Endothelial cell of umbilical vein (primary cell): ENCODE measurements around the gene C8B. TPM values are rescaled to one million over a fixed set of nuclear protein-coding genes. Genes with fewer than 3 reads are reported as not detected.

Experiments
- BruUV-seq: library from RNA; stranded (reverse); fragments of 400-500 nt; replicated peaks from 2 replicates; lab custom pipeline; 2021; lab: Mats Ljungman, UMichigan
- CTCF ChIA-PET: fragments of 300-600, 350-600 bp; sonication (Branson Sonifier 250); formaldehyde crosslinking; loops from one replicate; lab custom pipeline; 2021; ENCODE audit warnings: antibody characterized with exemption, inconsistent platforms; lab: Charles Lee
- POLR2A ChIA-PET: fragments of 300-600, 350-600 bp; sonication (Branson Sonifier 250); formaldehyde crosslinking; loops from one replicate; lab custom pipeline; 2021; ENCODE audit warnings: antibody characterized with exemption, inconsistent platforms; lab: Charles Lee
- DNase-seq: peaks from one replicate; pipeline ENCODE4 v3.0.0-alpha.2; 2011; ENCODE audit warnings: low read depth, low spot score
- FAIRE-seq: peaks from 2 replicates; lab custom pipeline; 2011; peaks lifted over from hg19 to GRCh38; lab: Jason Lieb, UNC
- H2AFZ ChIP-seq: 2 replicates; pipeline ENCODE4 v1.6.0; 2012; ENCODE audit warnings: low read depth, low read length, control low read depth, inconsistent platforms
- H3K27ac ChIP-seq: 2 replicates; pipeline ENCODE4 v1.5.1; 2011; ENCODE audit warnings: low read depth, mild to moderate bottlenecking, control low read depth, low read length, moderate library complexity; ENCODE audit not compliant: insufficient read depth
- H3K27me3 ChIP-seq, 2 experiments: 2 replicates each; pipeline versions ENCODE4 v1.6.0 to v1.6.1; 2011; ENCODE audit warnings: low read length in 2 of 2, mixed read lengths in 1 of 2; ENCODE audit not compliant: control insufficient read depth in 2 of 2, insufficient read depth in 2 of 2
- H3K36me3 ChIP-seq, 2 experiments: 2 replicates in 1 of 2; 3 replicates in 1 of 2; pipeline ENCODE4 v1.5.1; 2011; ENCODE audit warnings: low read length in 2 of 2, mild to moderate bottlenecking in 1 of 2, moderate library complexity in 1 of 2; ENCODE audit not compliant: control insufficient read depth in 2 of 2, insufficient read depth in 2 of 2; ENCODE audit errors: extremely low read depth in 1 of 2
- H3K4me1 ChIP-seq: 3 replicates; pipeline ENCODE4 v1.5.1; 2011; ENCODE audit warnings: mild to moderate bottlenecking, low read length; ENCODE audit not compliant: control insufficient read depth, insufficient read depth; ENCODE audit errors: extremely low read depth
- H3K4me2 ChIP-seq: 2 replicates; pipeline ENCODE4 v1.6.1; 2011; ENCODE audit warnings: low read length, control low read depth, mixed read lengths; ENCODE audit not compliant: insufficient read depth
- H3K4me3 ChIP-seq, 3 experiments: fragments of 200-600 bp in 1 of 3; sonication (generic), shearing (Covaris generic) in 1 of 3; replicated peaks in 1 of 3; 2 replicates each; pipeline ENCODE4 v1.5.1; 2011 to 2016; ENCODE audit warnings: control low read depth in 3 of 3, low read length in 3 of 3, mild to moderate bottlenecking in 2 of 3, inconsistent platforms in 1 of 3, low read depth in 1 of 3, moderate library complexity in 1 of 3; ENCODE audit not compliant: insufficient read depth in 1 of 3
- H3K79me2 ChIP-seq: 2 replicates; pipeline ENCODE4 v1.6.0; 2012; ENCODE audit warnings: low read length, inconsistent platforms; ENCODE audit not compliant: control insufficient read depth, insufficient read depth
- H3K9ac ChIP-seq: replicated peaks from 2 replicates; pipeline ENCODE3; 2011; ENCODE audit warnings: low read length, control low read depth; ENCODE audit not compliant: insufficient read depth; ENCODE audit errors: extremely low read depth
- H3K9me1 ChIP-seq: replicated peaks from 3 replicates; pipeline ENCODE4 v1.6.0; 2011; ENCODE audit warnings: mild to moderate bottlenecking, low read length; ENCODE audit not compliant: control insufficient read depth, insufficient read depth; ENCODE audit errors: extremely low read depth
- H3K9me3 ChIP-seq: replicated peaks from 2 replicates; pipeline ENCODE4 v1.5.1; 2012; ENCODE audit warnings: low read length, inconsistent platforms; ENCODE audit not compliant: control insufficient read depth, insufficient read depth
- H4K20me1 ChIP-seq: replicated peaks from 2 replicates; pipeline ENCODE3; 2011; ENCODE audit warnings: mild to moderate bottlenecking, low read length; ENCODE audit not compliant: control insufficient read depth, insufficient read depth; ENCODE audit errors: extremely low read depth
- EZH2 ChIP-seq: IDR thresholded peaks from 2 replicates; pipeline ENCODE4 v1.6.1; 2012; ENCODE audit warnings: borderline replicate concordance, low read depth, mild to moderate bottlenecking, moderate library complexity, low read length, inconsistent platforms; ENCODE audit not compliant: severe bottlenecking
- FOS ChIP-seq: IDR thresholded peaks from 2 replicates; pipeline ENCODE4 v1.6.1; 2011; ENCODE audit warnings: mild to moderate bottlenecking, low read length, moderate library complexity, borderline replicate concordance; ENCODE audit not compliant: insufficient read depth
- GATA2 ChIP-seq: IDR thresholded peaks from 2 replicates; pipeline ENCODE4 v1.7.0; 2011; ENCODE audit warnings: low read depth, mild to moderate bottlenecking, moderate library complexity, mixed read lengths, low read length; ENCODE audit not compliant: insufficient read length, insufficient read depth
- JUN ChIP-seq: IDR thresholded peaks from 2 replicates; pipeline ENCODE4 v1.6.1; 2011; ENCODE audit warnings: borderline replicate concordance, low read depth; ENCODE audit not compliant: insufficient read length, insufficient read depth
- MYC ChIP-seq: IDR thresholded peaks from one replicate; pipeline ENCODE4 v1.6.1; 2011; ENCODE audit warnings: mild to moderate bottlenecking, low read depth, low read length
- POLR2A ChIP-seq: IDR thresholded peaks from 2 replicates; pipeline ENCODE4 v1.6.1; 2012; ENCODE audit warnings: low read depth, mild to moderate bottlenecking, control low read depth, low read length
- POLR2AphosphoS5 ChIP-seq: IDR thresholded peaks from 2 replicates; pipeline ENCODE4 v1.6.1; 2012; ENCODE audit warnings: low read depth, mild to moderate bottlenecking, control low read depth, low read length, moderate library complexity; ENCODE audit not compliant: insufficient read depth
- dilution Hi-C: fragments of 300-500 bp; cut with MboI; formaldehyde crosslinking; loops from one replicate; pipeline ENCODE4 v1.15.0; 2019; ENCODE audit warnings: low sequenced_read_pairs; ENCODE audit not compliant: extremely low pct_ligation_motif_present
- intact Hi-C: fragments of 100-400 bp; cut with micrococcal nuclease; formaldehyde crosslinking; loops from one replicate; pipeline ENCODE4 v1.10.0; 2022
- polyA plus RNA-seq, 4 experiments: library from polyadenylated mRNA; depleted of rRNA in 3 of 4; stranded (reverse) in 3 of 4; unstranded in 1 of 4; fragments of >200 nt; gene quantifications; 2 replicates each; pipeline versions ENCODE4 v1.2.1 to v1.2.3, GENCODE V29; 2011 to 2012; ENCODE audit warnings: missing spikeins in 1 of 4
- total RNA-seq: library from RNA; stranded (reverse); gene quantifications from 2 replicates; pipeline ENCODE4 v1.2.3, GENCODE V29; 2021
- TF ChIP-seq, protein P1 (sequence below): IDR thresholded peaks from 2 replicates; pipeline ENCODE4 v1.6.1; 2011; ENCODE audit not compliant: insufficient read depth, insufficient read length
- TF ChIP-seq, protein P2 (sequence below), 2 donors: IDR thresholded peaks; 1 replicate in 1 of 2; 2 replicates in 1 of 2; pipeline ENCODE4 v1.5.1; 2011; ENCODE audit warnings: low read length in 2 of 2, mild to moderate bottlenecking in 2 of 2, moderate library complexity in 2 of 2, control low read depth in 1 of 2, inconsistent platforms in 1 of 2, low read depth in 1 of 2; ENCODE audit not compliant: insufficient read depth in 1 of 2; ENCODE audit errors: extremely low read depth in 1 of 2

The C8B gene
- total and polyA plus RNA-seq, 2 donors (not counting 3 experiments of a cell fraction or from before 2014, with no cell fraction given), result not detected

DNA sequence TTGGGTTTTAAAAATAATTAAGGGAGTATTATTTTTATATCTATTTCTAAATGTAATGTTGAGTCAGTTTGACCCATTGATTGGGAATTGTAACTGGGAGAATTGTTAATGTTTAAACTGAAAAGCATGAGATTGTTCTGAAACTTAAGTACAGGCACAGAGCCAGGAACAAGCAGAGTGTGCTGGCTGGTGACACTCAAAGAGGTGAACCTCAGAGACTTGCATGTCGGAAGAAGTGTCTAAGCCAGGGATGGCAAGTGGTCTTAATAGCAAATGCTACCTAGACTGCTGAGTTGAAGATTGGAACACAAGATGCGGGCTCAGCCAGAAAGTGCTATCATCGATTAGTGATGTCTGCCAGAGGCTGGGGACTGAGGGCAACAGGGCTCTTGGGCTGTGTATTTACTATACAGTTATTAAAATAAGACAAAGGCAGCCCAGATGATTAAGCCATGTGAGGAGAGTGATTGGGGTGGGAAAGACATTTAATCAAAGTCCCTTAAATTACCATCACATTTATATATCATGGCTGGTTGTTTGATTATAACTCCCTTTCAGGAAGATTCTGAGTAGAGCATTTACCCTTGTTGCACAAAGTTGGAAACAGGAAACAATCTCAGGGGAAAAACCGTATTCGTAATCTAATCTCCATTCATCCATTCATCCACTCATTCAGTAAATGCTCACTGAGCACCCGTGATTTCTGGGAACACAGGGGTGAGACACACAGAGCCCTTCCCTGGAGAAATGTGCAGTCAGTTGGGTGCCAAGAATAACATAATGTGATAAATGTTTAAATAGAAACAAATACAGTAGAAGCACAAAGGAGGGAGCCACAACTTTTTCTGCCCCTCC is 68.4 kb downstream of the C8B start:
- POLR2A ChIA-PET, result no interaction called here
- Histone ChIP-seq H3K36me3 (no peaks in the 10 kb centered on the region), H4K20me1 (no peaks in the 10 kb centered on the region), H2AFZ (no peak overlapping the region), H3K9ac (no peak overlapping the region), H3K79me2 (no peaks in the 10 kb centered on the region), H3K4me2 (no peak overlapping the region), H3K27ac (no peak overlapping the region), H3K4me1 (no peaks in the 10 kb centered on the region), H3K9me3 (no peaks in the 10 kb centered on the region), H3K4me3 (no peak overlapping the region), H3K27me3 (no peaks in the 10 kb centered on the region), H3K9me1 (no peaks in the 10 kb centered on the region)
- dilution Hi-C loops, result no loop called here
- TF ChIP-seq GATA2 (no peak), POLR2AphosphoS5 (no peak), JUN (no peak), EZH2 (no peak), MYC (no peak), POLR2A (no peak), FOS (no peak)
- TF ChIP-seq, protein P1, sequence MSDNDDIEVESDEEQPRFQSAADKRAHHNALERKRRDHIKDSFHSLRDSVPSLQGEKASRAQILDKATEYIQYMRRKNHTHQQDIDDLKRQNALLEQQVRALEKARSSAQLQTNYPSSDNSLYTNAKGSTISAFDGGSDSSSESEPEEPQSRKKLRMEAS, result no peak
- TF ChIP-seq, protein P2, sequence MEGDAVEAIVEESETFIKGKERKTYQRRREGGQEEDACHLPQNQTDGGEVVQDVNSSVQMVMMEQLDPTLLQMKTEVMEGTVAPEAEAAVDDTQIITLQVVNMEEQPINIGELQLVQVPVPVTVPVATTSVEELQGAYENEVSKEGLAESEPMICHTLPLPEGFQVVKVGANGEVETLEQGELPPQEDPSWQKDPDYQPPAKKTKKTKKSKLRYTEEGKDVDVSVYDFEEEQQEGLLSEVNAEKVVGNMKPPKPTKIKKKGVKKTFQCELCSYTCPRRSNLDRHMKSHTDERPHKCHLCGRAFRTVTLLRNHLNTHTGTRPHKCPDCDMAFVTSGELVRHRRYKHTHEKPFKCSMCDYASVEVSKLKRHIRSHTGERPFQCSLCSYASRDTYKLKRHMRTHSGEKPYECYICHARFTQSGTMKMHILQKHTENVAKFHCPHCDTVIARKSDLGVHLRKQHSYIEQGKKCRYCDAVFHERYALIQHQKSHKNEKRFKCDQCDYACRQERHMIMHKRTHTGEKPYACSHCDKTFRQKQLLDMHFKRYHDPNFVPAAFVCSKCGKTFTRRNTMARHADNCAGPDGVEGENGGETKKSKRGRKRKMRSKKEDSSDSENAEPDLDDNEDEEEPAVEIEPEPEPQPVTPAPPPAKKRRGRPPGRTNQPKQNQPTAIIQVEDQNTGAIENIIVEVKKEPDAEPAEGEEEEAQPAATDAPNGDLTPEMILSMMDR (IDR thresholded peaks at IDR 0.05; ENCODE audit: extremely low read depth in 1 of 2, insufficient read depth in 1 of 2, low read depth in 1 of 2, low read length in 2 of 2), result no peak
- DNase-seq (no peak), FAIRE-seq (no peak)
- BruUV-seq, result no TSS peak
- CTCF ChIA-PET, result no interaction called here
- intact Hi-C loops, result no loop called here
